Pancreas (tissue), 10 donors: ENCODE data around the gene RAD51B. TPM values are rescaled to one million over a fixed set of nuclear protein-coding genes. Genes with fewer than 3 reads are reported as not detected.

Experiments
- ATAC-seq, 4 donors: fragments of 200-7000 bp; cut with Tn5 transposase; one replicate each; pipeline versions ENCODE4 v1.8.0 to v1.9.1; 2020; ENCODE audit warnings: mild to moderate bottlenecking in 4 of 4, moderate library complexity in 4 of 4
- DNase-seq, 6 donors: peaks; one replicate each; pipeline ENCODE4 v3.0.0-alpha.2; 2020
- FAIRE-seq: peaks from 2 replicates; lab custom pipeline; 2012; peaks lifted over from hg19 to GRCh38; lab: Jason Lieb, UNC
- H3K27ac ChIP-seq, 4 donors: fragments of 200-600 bp; sonication (generic); 1 replicate in 3 of 4; 2 replicates in 1 of 4; pipeline versions ENCODE4 v1.5.0 to v1.8.0; 2020
- H3K27me3 ChIP-seq, 4 donors: fragments of 200-600 bp; one replicate each; pipeline ENCODE4 v1.8.0; 2021
- H3K36me3 ChIP-seq, 3 donors: fragments of 200-600 bp; sonication (generic) in 1 of 3; one replicate each; pipeline versions ENCODE4 v1.5.0 to v1.8.0; 2020 to 2021
- H3K4me1 ChIP-seq, 3 donors: fragments of 200-600 bp; one replicate each; pipeline ENCODE4 v1.8.0; 2021
- H3K4me3 ChIP-seq, 4 donors: fragments of 200-600 bp; sonication (generic) in 2 of 4; one replicate each; pipeline versions ENCODE4 v1.5.0 to v1.8.0; 2020 to 2021
- H3K9me3 ChIP-seq, 4 donors: fragments of 200-600 bp; one replicate each; pipeline ENCODE4 v1.8.0; 2021
- CTCF ChIP-seq, 4 donors: fragments of 200-600 bp; sonication (generic) in 3 of 4; IDR thresholded peaks; one replicate each; pipeline versions ENCODE4 v1.5.0 to v1.8.0; 2021; ENCODE audit warnings: antibody characterized with exemption in 4 of 4
- WGBS, 2 donors: extraction: QIAGEN DNeasy Blood & Tissue Kit; methylation state at CpG; one replicate each; pipeline ENCODE4 v1.1.7; 2013; 5-methylcytosine and 5-hydroxymethylcytosine counted together
- intact Hi-C, 3 donors: fragments of 100-400 bp; cut with DNase I; formaldehyde crosslinking; loops; one replicate each; pipeline versions ENCODE4 v1.11.1 to v1.14.2; 2022
- polyA plus RNA-seq, 2 donors: library from polyadenylated mRNA; stranded (reverse); fragments of 200-250 nt; gene quantifications; one replicate each; pipeline ENCODE4 v1.2.3, GENCODE V29; 2013
- total RNA-seq, 6 donors: library from RNA; stranded (reverse); fragmentation: NEBNext Ultra II Directional in 4 of 6; extraction: Animal tissue kit (Norgen Biotek cat#: 25700) in 4 of 6; gene quantifications; one replicate each; pipeline versions ENCODE4 v1.2.1 to v1.2.4, GENCODE V29; 2021 to 2023
- donor health status: healthy with polysubstance abuse.
- donor health status: DM: no; HTN: no; CAD: no; lungs with moderate emphysema.
- donor health status: DM: no; HTN: no; CAD: no.
- donor health status: control.
- donor health status: control.
- donor health status: Bipolar disorder and iron deficiency.
- donor health status: DM: yes; HTN: yes; CAD: no.
- donor health status: DM: no; HTN: no; CAD: no.
- donor health status: DM: no; HTN: no; CAD: no.
- donor health status: DM: yes; HTN: yes; CAD: no.

Gene RAD51B
- total and polyA plus RNA-seq, 8 donors = 1.1 to 17.3 (median 5.8) TPM

- Histone ChIP-seq H3K4me3 (no peak overlapping the region), H3K27ac (peak overlapping the region in 3 of 4 donors; percentile 13 to 60 (median 36)), H3K36me3 (no peaks in the 10 kb centered on the region), H3K9me3 (peaks cover 0 to 12% (median 0%) of the 10 kb centered on the region in 4 donors), H3K4me1 (peaks cover 8 to 35% (median 12%) of the 10 kb centered on the region in 3 donors), H3K27me3 (no peaks in the 10 kb centered on the region)
- no peak for TF ChIP-seq CTCF (IDR thresholded peaks at IDR 0.05)
- intact Hi-C loops = no loop called here
- whole genome bisulfite sequencing, 2 donors = 62 to 66% methylated on average over 5 of the region's 5 CpGs
- FAIRE-seq (no peak), DNase-seq (no peak), ATAC-seq (peak; percentile 3 to 38 (median 18))
These were observed 792.5 kb downstream of the RAD51B start for GRCh38 chr14:68612049-68612448.

- no peak for TF ChIP-seq CTCF (IDR thresholded peaks at IDR 0.05)
- DNase-seq = no peak
- peaks cover 8 to 12% (median 8%) of the 10 kb centered on the region in 3 donors for H3K4me1 ChIP-seq
- ATAC-seq = no peak
- H3K27ac ChIP-seq = no peak overlapping the region
- no peak for FAIRE-seq
- intact Hi-C loops = no loop called here
- H3K9me3 ChIP-seq = peaks cover 0 to 12% (median 0%) of the 10 kb centered on the region in 4 donors
- WGBS, 2 donors = 86 to 90% methylated on average over 1 of the region's 1 CpG
- H3K27me3 ChIP-seq = no peaks in the 10 kb centered on the region
- no peaks in the 10 kb centered on the region for H3K36me3 ChIP-seq
- no peak overlapping the region for H3K4me3 ChIP-seq
These were observed 796.8 kb downstream of the RAD51B start for GRCh38 chr14:68616221-68616902.

- H3K9me3 ChIP-seq = peaks cover 0 to 12% (median 0%) of the 10 kb centered on the region in 4 donors
- H3K27me3 ChIP-seq = no peaks in the 10 kb centered on the region
- H3K4me1 ChIP-seq = no peaks in the 10 kb centered on the region
- intact Hi-C loops = no loop called here
- H3K27ac ChIP-seq = no peak overlapping the region
- no peak for FAIRE-seq
- TF ChIP-seq CTCF (IDR thresholded peaks at IDR 0.05) = no peak
- peak in 1 of 6 donors; percentile 12 for DNase-seq
- peak in 2 of 4 donors; percentile 31 to 66 for ATAC-seq
- H3K4me3 ChIP-seq = no peak overlapping the region
- no peaks in the 10 kb centered on the region for H3K36me3 ChIP-seq
- WGBS, 2 donors = 59 to 60% methylated on average over 4 of the region's 4 CpGs
These were observed 800.4 kb downstream of the RAD51B start for GRCh38 chr14:68619790-68620574.

GRCh38 chr14:68621400-68622365 lies 802.1 kb downstream of the RAD51B start:
- TF ChIP-seq CTCF (IDR thresholded peaks at IDR 0.05) = no peak
- intact Hi-C loops = no loop called here
- Histone ChIP-seq H3K36me3 (no peaks in the 10 kb centered on the region), H3K9me3 (peaks cover 0 to under 1% (median 0%) of the 10 kb centered on the region in 4 donors), H3K27ac (no peak overlapping the region), H3K4me3 (no peak overlapping the region), H3K4me1 (peaks cover 0 to 5% (median 2%) of the 10 kb centered on the region in 3 donors), H3K27me3 (no peaks in the 10 kb centered on the region)
- FAIRE-seq (no peak), ATAC-seq (peak in 3 of 4 donors; percentile 16 to 52 (median 18)), DNase-seq (no peak)
- 72 to 79% methylated on average over 6 of the region's 6 CpGs for WGBS, 2 donors
